HUDEP-2 (cell line): ENCODE results near the gene FOXP1.

Experiments used
- DNase-seq, 76 experiments: peaks; one replicate each; lab custom pipeline; 2025; ENCODE audit not compliant: unreplicated experiment in 76 of 76; lab: John Stamatoyannopoulos, UW

Gene FOXP1

DNA sequence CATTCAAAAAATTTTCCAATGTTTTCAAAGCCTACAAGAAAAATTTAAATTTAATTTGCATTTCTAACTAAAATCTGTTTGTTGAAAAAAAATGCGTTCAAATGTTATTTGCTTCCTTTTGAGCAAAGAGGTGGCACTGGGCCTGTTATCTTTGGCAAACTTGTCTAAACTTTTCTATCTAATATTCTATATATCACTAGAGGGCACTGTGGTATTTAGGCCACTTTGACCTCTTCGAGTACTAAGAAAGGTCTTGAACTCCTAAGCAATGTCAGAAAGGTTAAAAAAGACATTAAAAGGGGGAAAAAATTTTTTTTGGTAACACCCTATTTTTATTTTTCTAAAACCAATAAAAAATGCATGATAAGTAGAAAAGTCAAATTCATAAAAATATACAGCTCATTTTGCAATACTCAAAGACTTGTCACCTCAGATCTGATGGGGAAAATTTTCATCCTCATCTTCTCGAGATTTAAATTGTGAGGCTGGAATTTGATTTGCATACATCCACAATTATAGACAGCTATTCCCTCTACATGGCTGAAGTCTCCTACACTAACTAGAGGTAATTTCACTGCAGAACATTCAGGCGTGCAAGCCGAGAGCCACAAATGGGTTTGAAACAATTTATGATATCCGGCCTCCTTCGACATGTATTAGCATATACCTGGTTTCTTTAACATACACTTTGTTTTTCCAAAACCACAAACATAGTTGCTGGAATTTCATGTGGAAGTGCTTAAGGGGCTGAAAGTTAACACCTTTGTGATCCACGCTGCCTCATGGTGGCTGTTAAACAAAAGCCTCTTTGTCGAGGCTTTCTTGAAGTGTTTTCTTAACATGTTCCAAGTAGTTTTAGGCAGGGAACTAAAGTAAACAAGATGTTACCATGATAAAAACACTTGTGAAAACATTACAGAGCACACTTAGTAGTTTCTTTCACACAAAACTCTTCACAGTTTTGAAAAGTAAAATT lies 576.4 kb downstream of the FOXP1 start:
- peak in 9 of 76 experiments; percentile 2 to 31 (median 13) for DNase-seq

DNA sequence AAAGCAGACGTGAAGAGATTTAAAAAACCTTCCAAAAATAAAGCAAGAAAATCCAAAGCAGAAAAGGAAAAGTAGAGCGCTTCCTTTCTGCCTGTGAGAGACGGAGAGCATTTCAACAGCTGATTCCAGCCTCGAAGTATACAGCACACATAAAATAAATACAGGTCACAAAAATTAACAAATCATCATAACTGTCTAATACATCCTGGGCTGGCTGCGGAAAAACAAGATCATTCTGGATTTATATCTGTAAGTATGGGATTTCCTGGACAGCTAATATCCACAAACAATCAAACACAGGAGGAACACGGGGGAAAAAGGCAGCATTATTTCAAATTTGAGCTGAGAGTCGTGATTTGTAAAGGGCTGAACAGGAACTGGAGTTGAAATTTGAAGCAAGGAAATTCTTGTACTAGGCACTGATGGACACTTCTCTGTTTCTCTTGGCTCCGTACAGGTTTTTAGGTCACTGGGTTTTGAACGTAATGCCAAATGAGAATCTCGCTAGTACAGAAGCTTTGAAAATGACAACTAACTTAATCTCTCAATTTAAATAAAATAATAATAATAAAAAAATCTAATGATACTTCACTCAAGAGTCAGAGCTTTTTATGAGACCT lies 577.7 kb downstream of the FOXP1 start:
- no peak for DNase-seq

- DNase-seq = no peak
Observed at GRCh38 chr3:71003511-71003910, 580.0 kb downstream of the FOXP1 start.

DNA sequence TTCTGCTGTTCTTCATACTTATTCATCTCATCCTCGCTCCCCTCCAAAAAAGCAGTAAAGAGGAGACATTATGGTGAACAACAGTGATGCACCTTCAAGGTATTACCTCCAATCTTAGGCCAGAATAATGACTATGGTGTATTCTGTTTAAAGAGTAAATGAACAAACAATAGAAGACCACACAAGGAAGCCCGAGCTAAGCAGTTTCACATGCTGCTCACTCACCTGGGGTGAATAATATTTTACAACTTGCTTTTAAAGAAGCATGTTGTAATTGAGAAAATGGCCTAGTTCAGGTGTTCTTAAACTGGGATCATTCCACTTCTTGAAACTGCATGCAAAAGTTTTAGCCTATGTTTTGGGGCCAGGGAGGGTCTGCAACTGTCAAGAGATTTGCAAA lies 581.2 kb downstream of the FOXP1 start:
- no peak for DNase-seq

DNA sequence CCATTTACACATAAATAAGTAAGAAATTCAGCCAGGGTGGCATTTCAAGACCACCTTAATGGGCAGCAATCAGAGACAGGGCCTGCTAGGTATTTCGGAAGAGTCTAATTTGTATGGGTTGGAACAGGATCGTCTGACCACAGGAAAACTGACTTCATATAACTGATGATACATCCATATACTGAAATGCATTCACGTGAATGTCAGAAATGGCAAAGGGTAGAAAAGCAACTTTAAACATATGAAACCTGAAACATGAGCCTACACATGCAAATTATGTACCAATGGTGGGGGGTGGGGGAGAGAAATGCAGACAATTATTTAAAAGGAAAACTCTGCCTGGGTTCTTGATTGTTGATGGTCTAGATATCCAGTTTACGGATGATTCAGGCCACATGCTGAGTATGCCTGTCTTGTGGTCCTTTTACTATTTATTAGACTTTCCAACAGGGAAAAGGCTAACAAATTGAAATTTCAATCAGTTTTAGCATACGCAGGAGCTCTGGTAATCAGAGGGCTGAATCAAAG lies 582.2 kb downstream of the FOXP1 start:
- no peak for DNase-seq

- no peak for DNase-seq
Observed at GRCh38 chr3:71000483-71000882, 583.0 kb downstream of the FOXP1 start.

DNA sequence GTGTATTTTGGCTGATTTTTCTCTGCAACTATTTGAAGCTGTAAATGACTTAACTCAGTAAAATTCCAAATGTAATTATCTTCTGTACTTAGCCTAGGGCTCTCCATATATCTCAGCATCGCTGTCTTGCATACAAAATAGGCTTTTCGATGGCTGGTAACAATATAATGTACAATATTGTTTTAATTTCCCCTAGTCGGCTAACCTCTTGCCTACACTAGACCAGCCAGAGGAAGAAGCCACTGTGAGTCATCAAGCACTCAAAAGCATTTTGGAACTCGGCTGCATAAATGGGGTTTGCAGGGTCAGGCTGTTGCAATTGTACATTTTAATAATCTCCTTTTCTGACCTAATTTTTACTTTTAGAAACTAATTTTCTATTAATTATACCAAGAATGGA lies 583.8 kb downstream of the FOXP1 start:
- no peak for DNase-seq

GRCh38 chr3:70996082-70996481 lies 587.4 kb downstream of the FOXP1 start:
- DNase-seq = no peak

DNA sequence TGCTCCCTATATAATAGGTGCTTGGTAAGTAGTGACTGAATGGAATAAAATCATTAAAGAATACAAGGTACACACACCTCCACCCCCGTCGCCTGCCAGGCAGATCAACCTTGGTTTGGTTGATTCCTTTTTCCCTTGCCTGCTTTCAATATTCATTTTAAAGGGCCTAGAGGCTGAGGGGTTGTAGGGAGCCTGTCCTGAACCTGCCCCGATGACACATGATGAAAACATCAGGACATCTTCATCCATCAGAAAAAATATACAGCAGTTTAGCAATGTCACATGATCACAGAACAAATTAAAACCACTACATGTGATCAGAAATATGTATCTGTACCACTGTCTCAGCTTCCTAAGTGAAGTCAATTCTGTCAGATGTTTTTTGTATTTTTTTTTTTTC lies 588.9 kb downstream of the FOXP1 start:
- no peak for DNase-seq

DNA sequence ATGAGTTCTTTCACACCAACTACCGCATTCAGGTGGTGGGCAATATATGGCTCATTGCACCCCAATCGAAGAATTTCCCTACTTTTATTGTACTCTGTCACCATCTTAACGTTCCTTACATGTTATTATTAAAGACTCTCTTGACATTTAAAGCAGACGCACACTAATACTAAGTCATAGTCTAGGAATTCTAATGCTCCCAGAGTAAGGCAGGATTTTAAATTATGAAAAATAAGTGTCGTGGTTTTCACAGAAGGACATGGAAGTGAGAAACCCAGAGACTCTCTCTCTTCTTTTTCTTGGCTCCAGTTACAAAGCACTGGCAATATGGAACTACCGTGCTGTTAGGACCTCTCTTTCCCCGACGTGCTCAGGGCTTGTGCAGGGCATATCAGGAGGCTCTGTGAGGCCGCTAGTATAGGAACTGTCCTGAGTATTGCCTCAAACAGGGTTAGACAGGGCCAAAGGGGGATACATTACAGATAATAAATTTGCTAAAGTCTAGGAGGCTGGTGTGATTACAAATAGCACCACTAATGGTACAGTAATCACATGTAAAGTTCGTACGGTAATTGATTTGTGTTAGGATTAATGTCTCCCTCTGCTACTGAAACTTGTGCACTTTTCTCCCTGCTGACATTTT lies 590.8 kb downstream of the FOXP1 start:
- DNase-seq = no peak

- DNase-seq = no peak
Observed at GRCh38 chr3:70992131-70992530, 591.4 kb downstream of the FOXP1 start.

DNA sequence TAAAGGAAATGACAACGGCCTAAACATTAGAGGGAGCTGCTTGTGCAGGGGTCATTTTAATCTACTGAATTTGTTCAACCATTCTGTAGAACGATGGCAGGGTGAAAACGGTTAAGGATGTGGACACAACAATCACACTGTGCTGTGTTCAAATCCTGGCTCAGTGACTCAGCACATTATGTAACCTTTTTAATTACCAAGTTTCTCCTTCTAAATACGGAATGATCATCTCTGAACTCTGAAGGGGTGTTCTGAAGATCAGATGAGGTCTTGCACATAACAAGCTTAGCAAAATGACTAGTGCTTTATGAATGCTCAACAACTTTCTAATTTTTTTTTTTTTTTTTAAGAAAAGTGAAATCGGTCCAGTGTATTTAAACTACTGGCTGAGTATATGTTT lies 592.8 kb downstream of the FOXP1 start:
- DNase-seq = no peak

- DNase-seq = no peak
Observed at GRCh38 chr3:70990185-70990584, 593.3 kb downstream of the FOXP1 start.

DNA sequence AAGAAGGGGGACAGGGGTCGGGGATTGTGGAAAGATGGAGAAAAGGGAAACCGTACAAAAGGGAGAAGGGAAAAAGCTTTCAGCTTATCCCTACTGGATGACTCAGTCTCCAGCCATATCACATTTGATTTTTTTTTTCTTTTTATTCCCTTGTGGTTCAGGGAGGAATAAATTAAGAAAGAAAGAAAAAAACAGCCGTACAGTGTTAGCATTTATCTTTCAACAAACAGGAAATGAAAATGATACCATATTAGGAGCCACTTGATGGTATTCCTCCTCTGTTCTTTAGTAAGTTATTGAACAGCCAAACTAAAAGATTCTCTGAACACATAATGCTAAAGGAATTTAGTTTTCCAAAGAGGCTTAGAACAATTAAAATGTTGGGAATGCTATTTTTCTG lies 594.4 kb downstream of the FOXP1 start:
- no peak for DNase-seq

DNA sequence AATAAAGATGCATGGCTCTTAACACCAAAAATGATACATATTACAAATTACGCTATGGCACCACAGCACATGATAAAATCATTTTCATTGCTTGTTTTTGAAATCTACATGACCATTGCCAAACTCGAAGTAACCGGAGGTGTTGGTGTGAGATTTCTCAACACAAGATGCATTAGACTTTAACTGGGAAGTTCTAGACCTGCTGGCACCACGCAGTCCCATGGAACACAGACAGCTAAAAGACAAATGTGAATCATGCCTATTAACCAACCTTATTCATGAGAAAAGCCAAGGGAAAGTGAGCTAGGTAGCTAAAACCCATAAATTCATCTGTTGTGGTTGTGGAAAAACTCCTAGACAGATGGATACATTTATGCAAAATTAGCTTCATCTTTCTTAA lies 595.4 kb downstream of the FOXP1 start:
- DNase-seq = no peak

GRCh38 chr3:70985572-70985971 lies 598.0 kb downstream of the FOXP1 start:
- DNase-seq = no peak

DNA sequence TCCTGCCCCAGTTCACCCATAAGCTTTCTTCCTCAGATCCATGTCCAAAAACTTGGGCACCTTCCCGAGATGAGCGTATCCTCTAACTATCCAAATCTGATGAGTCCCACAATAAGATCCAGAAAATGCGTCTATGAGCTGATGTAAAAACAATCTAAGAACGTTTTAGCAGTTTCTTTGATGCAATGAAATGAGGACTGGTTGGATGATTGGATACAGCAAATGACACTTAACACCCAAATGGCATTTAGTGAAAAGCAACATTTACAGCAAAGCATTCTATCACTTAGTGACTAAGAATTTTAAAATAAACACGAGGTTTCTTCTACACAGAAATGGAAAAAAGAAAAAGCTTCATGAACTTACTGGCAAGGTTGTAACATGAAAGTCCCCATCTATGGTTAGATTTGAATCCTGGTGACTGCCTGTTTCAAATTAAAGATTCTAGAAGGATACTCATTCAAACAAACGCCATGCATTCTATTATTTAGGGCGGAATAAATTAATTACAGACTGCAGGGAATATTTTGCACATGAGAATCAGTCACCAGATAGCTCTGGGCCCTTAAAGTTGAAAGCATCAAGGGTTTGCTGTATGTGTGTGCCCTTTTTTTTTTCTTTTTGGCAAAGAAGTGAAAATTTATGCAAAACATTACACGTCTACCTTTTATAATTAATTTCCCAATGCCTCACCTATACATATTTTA lies 598.6 kb downstream of the FOXP1 start:
- no peak for DNase-seq

DNA sequence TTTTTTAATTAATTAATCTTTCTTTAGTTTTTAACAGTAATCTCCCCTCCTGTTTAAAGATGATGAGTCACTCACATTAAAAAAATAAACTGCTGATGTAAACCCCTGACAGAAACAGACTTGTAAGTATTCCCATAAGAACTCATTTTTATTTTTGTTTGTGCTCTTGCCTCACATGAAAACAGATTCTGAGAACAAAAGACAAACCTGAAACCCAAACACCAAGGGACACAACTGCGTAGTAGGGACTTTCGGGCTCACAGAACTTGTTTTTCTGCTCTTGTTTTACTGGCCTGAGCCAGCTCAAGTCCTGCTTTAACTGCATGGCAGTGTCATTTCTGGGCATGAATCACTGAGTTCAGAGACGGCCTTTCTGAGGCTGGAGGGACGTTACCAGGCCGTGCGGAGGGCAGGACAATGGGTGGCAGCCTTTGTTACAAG lies 600.8 kb downstream of the FOXP1 start:
- DNase-seq = no peak

GRCh38 chr3:70982284-70982683 lies 601.2 kb downstream of the FOXP1 start:
- DNase-seq = no peak

DNA sequence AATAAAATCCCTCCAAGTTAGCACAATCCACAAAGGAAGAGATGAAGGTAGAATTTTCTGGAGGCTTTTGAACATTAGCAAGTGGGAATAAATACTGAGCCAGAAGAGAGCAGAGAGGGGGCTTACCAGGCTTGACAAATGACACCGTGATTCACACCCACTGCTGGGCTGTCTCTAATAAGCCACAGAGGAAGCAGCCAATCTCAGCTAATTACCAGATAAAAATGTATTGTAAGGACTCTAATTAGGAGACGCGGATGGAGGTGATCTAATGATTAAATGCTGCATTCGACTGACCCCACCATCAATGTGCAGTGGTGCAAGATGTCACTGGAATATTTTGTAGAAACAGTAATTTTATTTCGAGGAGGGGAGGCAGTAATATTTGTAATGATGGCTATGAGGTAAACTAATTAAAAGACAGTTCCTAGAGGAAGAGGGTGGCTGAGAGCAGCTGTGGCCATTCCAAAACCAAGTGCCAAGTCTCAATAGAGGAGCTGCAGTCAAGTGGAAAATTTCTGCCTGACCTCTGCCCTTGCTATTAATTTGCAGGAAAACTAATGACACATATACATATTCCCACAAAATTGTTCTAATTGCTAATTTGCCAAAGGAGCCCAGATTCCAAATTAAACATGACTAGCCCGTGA lies 602.2 kb downstream of the FOXP1 start:
- DNase-seq = no peak
